Measurements from ENCODE around the gene FLT4.

FLT4 gene

DNA sequence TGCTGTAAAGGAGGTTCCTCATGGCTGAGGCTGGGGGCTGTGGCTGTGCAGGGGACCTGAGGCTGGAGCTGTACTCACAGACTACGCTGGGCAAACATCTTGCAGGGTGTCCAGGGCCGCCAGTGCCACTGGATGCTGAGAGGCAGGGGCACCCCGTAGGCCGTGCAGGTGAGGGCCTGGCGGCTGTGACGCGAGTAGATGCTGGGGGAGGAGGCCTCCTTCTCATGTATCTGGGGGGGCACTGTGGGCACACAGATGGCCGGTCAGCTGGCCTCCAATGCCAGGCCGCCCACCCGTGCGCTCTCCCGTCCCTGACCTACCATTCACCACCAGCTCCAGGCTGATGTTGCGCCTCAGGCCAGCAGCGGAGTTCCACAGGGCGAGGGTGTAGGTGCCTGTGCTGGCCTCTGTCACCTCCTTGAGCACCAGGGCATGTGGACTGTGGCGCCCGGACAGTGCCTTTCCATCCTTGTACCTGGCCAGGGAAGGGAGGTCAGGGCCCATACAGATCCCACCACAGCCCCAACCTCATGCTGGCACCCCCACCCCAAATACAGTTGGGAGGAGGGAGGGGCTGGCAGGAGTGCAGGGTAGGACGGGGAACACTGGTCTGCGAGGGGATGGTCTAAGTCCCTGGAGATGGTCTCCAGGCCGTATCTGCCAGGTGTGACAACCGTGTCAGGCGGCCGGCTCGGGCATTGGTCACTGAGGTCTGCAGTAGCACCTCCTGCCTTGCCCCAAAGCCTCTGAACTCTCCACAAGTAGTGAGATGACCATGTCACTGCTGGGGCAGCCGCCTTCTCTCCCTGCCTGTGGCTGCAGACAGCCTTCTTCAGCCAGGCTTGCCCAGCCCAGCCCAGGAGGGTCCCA lies 23.4 kb downstream of the FLT4 start:
- ATAC-seq (no peak), DNase-seq (no peak)

DNA sequence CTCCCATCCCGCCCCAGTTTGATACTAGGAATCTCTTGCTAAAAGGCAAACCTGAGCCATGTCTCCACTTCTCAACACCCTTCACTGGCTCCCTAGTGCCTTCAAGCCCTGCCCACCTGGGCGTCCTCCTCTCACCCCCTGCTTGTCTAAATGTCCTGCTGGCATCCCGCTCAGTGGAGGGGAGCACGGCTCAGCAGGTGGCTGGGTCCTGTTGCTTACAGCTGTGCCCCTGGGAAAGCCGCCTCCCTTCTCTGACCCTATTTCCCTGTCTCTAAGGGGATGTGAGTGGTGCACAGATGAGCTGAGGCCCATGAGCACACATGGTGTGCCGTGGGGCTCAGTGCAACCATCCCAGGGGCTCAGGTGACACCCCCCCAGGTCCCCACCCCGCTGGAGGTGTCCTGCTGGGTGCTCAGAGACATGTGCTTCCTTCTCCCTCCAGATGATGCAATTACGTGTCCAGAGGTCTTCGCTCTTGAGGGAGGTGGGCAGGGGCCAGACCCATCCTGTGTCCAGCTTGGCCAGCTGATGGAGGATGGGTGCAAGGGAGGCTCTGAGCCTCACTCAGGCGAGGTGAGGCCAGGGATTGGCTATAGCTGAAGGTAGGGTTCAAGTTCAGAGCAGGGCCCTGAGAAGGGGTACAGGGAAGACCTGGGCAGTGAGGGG lies 24.1 kb downstream of the FLT4 start:
- no peak for ATAC-seq
- DNase-seq: no peak

DNA sequence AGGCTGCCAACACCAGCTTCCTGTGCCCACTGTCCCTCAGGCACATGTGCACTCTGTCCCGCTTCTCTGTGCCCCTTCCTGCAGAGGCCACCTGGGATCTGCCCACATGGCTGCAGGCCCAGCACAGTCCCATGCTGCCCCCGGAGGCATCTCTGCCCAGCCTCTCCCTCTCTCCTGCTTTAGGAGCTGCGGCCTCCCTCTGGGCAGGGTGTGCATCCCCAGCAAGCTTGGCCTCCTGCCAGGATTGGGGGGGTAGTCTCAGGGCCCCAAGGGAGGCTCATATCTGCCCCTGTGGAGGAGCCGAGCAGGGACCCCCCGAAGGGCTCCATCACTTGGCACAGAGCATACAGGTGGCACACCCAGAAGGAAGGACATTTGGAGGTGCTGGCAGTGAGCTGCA lies 24.8 kb downstream of the FLT4 start:
- ATAC-seq (no peak), DNase-seq (no peak)

DNA sequence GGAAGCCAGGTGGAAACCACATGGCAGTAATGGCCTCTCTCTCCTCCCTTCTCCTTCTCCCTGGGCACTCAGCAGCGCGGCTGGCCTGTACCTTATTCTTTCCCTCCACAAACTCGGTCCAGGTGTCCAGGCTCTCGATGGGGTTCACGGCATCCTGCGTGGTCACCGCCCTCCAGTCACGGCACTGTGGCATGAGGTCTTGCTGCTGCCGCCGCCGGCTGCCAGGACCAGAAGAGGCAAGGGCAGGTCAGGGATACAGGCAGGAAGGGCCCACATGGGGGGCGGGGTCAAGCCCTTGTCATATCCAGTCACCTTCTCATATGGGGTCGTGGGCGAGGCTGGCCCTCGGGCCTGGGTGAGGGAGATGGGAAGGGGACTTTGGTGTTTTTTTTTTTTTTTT lies 25.6 kb downstream of the FLT4 start:
- ATAC-seq (no peak), DNase-seq (no peak)

DNA sequence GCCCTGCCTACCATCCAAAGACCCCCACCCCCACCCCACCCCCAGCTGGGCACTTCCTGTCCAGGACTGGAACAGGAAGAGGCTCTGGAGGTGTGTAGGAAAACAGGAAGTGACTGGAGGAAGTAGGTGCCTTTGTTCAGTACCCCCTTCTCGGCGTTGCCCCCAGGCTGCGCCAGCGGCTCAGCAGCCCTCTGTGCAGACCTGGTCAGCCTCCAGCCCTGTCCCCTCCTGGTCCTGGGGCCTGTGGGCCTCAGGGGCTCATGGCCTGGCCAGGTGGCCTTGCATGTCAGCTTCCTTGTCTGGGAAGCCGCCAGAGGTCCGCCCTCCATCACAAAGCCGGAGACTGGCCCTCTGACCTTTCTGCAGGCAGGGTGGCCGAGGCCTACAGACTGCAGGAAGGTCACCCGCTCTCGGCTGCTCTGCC lies 26.0 kb downstream of the FLT4 start:
- ATAC-seq (no peak), DNase-seq (no peak)

DNA sequence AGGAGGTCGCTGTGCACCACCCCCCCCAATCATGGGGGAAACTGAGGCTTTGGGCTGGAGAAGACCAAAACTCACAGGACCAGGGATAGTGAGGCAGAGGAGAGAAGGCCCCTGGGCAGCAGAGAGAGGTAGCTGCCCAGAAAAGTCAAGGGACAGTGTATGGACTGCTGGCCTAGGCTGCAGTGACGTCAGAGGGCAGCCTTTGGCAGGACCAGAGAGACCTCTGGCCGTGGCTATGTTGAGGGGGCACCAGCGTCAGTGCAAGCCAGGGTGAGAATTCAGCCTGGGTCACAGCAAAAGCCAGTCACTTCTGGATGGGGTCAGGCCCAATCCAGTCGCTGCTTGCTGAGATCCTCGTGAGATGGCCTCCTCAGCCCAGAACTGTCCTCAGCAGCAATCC lies 26.5 kb downstream of the FLT4 start:
- ATAC-seq: no peak
- DNase-seq: no peak

DNA sequence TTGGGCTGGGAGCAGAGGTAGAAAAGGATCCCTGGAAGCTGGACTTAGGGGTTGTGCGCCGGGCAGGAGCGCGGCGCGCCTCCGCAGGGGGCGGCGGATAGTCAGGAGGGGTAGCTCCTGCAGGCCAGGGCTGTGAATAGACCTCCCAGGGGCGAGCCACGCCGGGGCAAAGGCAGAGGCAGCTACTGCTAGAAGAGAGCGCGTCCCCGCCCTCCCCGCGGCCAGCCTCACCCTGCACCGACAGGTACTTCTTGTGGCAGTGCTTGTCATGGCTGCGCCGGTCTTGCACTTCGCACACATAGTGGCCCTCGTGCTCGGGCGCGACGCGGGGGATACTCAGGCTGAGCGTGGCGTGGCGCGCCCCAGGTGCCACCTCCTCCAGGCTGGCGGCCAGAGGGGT lies 28.1 kb downstream of the FLT4 start:
- ATAC-seq: no peak
- no peak for DNase-seq

DNA sequence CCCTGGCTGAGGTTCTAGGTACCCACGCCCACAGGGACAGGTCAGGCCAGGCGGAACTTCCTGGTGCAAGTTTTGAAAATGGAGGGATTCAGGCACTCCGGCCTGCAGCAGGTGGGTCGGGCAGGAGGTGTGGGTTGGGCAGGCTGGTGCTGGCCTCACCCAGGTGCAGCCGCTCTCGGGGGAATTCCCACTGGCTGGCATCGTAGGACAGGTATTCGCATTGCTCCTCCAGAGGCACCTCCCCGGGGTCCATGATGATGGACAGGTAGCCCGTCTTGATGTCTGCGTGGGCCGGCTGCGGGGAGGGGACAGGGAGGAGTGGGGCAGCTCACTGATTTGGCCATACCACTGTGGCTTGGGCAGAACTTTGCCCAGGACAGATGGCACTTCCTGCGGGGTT lies 29.4 kb downstream of the FLT4 start:
- ATAC-seq: no peak
- DNase-seq: no peak

DNA sequence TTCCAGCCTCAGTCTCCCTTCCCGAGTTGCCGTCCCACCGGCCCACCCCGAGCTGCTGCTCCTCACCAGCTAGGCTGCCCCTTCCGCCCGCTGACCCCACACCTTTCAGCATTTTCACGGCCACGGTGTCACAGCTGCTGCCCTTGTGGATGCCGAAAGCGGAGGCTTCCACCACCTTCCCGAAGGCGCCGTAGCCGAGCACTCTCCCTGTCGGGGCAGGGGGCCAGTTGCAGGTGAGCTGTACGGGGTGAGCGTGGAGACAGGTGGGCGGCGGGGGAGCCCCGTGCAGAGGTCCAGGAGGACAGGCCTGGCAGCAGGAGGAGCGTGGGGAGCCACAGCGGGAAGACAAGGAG lies 29.9 kb downstream of the FLT4 start:
- ATAC-seq: no peak
- no peak for DNase-seq

DNA sequence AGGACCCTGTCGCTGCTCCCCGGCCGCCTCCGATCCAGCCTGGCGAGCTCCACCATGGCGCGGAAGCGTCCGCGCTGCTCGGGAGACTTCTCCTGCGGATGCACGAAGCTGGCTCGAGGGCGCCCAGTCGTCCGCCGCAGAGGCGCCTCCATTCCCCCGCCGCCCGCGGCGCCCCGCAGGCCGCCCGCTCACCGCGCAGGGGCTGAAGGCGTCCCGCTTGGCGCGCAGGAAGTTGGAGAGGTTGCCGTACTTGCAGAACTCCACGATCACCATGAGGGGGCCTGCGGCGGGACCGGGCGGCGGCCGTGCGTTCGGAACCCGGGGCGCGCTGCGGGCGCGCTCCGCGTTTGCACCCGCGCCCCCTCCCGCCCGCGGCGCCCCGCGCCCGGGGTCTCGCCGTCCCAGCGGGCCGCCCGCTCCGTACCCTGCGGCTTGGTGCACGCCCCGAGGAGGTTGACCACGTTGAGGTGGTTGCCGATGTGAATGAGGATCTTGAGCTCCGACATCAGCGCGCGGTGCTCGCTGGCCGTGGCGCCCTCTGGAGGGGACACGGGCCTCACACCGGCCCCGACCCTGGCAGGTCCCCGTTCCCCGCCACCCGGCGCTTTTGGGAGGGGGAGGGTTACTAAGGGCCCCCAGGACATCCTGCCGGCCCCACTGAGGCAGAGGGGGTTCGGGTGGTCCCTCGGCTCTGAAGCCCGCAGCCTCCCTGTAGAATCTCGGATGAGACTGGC lies 30.4 kb downstream of the FLT4 start:
- peak; percentile 54 for DNase-seq
- peak; percentile 64 for ATAC-seq

DNA sequence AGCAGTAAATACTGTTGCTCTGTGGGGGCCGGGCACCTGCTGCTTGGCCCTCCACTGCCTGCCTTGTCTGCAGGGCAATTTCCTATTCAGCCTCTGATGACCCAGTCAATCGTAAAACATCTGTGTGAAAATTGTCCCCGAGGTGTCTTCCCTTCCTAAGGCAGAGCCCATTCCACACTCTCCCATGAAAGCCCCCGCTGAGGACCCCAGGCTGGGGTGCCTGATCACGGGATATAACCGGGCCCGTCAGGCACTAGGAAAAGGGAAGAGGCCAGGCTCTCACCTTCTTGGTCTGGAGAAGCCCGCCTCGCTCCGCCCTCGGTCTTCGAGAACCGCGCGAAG lies 30.9 kb downstream of the FLT4 start:
- ATAC-seq (no peak), DNase-seq (no peak)

DNA sequence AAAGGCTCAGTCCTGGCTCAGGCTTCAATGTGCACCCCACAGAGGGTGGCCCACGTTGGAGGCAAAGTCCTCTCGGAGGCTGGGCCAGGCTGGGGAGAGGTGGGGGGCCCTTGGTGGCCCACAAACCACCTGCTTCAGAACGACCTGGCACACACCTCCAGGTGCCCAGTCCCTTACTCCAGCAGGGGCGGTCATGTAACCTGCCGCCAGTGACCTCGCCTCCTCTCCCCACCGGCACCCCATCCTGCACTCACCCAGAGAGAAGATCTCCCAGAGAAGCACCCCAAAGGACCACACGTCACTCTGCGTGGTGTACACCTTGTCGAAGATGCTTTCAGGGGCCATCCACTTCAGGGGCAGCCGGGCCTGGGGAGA lies 35.6 kb downstream of the FLT4 start:
- ATAC-seq: no peak
- no peak for DNase-seq

DNA sequence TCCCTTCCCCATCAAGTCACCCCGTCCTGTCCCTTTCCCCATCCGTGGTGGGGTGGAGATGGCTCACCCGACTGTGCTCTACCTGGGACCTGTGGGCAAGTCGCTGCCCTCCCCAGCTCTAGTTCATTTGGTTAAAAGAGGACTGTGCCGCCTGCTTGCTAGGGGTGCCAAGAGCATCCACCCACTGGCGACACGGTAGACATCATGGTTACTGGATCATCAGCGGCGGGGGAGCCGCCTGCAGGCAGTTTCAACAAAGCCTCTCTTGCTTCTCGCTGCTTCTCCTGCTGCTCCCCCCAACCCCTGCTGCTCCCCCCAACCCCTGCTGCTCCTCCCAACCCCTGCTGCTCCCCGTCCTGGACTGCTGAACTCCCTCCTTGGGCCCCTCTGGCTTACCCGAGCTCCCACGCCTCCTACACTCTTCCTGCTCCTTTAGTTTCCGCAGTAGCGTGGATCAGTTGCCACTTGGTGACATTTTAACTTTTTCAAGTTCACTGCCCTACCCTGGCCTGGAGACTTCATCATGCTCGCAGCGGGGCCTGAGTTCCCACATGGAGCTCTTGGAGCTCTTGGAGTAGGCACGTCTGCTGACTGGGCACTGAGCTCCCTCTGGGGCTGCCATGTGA lies 36.1 kb downstream of the FLT4 start:
- no peak for DNase-seq
- no peak for ATAC-seq

DNA sequence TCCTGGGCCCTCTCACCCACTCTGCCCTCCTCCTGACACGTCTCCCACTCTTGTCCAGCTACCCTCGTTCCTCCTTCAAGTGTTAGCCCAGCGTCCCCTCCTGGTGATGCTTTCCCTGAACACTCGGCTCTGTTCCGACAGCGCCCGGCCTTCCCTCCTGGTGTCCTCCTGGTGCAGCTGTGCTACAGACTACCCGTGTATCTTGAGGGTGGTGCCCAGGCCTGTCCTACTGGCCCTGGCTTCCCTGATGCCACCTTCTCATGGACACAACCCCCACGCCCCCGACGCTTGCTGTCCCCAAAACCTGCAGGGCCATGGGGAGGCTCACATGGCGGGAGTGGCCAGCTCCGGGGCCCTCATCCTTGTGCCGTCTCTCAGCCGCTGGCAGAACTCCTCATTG lies 36.7 kb downstream of the FLT4 start:
- DNase-seq: no peak

DNA sequence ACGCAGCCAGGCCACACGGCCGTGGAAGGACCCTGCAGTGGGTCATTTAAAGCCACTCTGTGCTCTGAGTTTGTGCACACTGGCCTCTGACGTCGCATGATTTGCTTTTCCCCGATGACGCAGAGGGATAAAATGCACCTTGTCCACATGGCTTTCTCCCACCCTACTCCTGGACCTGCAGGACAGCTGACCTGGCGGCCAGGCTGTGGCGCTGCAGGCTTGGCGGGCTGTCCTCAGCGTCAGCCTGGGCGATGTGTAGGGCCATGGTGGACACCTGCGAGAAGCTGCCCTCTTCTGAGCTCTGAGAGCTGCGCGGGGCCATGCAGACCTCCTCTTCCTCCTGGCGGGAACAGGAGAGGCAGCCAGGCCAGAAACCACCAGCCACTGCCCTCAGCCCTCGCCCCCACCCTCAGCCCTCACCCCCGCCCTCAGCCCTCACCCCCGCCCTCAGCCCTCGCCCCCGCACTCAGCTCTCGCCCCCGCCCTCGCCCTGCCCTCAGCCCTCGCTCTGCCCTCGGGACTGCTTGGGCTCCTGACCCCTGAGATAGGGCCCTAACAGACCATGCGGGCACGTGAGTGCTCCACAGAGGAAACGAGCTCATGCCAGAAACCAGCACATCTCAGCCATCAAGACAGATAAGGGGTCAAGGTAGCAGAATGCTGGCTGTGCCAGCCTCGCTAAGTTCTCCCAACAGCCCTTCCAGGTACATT lies 38.1 kb downstream of the FLT4 start:
- ATAC-seq (no peak), DNase-seq (no peak)

More for the DNA sequence above, 36.7 kb downstream of the FLT4 start:
- ATAC-seq: no peak

DNA sequence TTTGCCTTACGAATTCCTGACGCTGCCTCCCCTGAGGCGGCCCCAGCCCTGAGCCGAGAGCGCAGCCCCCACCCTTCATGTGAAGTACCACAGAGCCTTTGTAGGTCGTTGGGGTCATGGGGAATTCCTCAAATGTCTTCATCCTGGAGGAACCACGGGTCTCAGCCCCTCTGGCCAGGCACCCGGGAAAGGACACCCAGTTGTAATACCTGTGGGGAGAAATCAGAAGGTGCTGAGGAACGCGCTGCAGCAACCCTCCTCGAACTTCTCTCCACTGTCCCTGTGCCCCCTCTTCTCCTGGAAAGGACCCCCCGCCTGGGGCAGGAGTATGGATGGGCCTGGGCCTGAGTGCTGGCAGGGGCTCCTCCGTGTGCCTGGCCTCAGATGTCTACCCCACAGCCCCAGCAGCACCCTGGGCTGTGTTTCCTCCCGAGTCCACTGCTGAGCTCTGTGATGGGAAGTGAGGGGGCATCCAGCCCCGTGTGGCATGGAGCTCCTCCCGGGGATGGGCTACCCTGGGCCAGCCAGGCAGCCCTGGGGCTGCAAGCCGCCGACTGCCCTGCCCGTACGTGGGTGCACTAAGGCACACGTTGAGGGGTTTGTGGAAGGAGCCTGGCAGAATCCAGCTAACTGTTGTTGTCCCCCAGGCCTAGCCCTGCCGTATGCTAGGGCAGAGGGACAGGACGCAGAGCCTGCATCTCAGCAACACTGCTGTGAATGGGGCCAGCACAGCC lies 39.4 kb downstream of the FLT4 start:
- DNase-seq (no peak), ATAC-seq (no peak)

DNA sequence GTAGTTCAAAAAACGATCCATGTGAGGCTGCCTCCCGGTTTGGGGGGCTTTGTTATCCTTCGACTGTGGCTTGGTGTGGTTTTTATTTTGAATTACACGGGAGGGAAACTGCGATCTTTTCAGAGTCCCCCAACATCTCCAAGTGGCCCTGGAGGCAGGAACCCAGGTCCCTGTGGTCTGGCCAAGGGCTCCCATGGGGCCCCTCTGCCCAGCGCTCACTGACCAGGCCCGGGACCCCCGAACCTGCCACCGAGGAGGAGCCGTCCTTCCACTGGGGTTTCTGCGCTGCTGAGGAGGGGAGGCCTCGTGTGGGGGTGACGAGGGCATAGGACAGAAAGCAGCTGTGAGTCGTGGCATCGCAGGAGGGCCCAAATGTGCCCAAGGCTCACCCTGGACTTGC lies 40.0 kb downstream of the FLT4 start:
- no peak for ATAC-seq
- DNase-seq: no peak

DNA sequence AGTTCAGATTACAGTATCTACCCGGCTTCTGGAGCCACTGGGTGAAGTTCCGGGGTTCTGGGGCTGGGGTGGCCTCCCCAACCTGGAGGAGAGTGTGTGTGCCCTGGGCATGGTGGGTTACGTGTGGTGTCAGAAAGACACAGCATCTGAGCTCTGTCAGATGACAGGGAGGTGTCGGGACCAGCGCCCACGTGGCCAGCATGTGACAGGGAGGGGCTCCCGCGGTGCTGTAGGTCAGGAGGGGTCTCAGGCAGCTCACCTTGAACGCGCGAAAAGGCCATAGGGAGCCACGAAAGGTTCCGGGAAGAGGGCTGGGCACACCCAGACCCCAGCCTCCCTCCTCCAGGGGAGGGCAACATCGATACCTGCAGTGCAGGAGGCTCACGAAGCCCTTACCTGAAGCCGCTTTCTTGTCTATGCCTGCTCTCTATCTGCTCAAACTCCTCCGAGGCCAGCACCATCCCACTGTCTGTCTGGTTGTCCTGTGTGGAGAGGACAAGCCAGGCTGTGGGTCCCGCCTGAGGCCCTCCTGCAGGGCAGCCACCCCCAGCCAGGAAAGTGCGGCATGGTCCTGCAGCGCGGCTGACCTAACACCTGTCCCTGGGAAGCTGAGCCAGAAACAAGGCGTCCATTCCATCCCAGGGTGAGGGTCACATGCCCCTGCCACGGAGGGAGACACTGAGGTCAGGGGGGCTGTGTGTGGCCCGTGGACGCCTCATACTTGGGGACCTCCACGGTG lies 40.7 kb downstream of the FLT4 start:
- DNase-seq: no peak
- ATAC-seq: no peak

DNA sequence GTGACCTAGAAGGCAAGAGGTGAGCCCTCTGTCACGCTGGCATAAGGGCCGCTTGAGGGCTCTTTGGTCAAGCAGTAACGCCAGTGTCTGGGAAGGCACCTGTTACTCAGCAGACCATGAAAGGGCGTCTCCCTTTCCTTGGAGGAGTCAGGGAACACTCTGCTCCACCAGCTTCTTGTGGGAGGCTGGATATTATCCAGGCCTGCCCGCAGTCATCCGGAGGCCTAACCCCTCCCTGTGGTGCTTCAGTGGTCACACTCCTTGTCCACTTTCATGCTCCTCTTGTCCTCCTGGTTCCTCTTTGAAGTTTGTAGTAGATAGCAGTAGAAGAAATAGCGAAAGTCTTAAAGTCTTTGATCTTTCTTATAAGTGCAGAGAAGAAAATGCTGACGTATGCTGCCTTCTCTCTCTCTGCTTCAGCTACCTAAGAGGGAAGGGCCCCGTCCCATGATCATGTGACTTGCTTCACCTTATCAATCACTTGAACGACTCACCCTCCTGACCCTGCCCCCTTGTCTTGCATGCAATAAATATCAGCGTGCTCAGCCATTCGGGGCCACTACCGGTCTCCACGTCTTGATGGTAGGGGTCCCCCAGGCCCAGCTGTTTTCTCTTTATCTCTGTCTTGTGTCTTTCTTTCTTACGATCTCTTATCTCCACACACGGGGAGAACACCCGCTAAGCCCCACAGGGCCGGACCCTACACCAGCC lies 41.4 kb downstream of the FLT4 start:
- no peak for DNase-seq
- no peak for ATAC-seq

DNA sequence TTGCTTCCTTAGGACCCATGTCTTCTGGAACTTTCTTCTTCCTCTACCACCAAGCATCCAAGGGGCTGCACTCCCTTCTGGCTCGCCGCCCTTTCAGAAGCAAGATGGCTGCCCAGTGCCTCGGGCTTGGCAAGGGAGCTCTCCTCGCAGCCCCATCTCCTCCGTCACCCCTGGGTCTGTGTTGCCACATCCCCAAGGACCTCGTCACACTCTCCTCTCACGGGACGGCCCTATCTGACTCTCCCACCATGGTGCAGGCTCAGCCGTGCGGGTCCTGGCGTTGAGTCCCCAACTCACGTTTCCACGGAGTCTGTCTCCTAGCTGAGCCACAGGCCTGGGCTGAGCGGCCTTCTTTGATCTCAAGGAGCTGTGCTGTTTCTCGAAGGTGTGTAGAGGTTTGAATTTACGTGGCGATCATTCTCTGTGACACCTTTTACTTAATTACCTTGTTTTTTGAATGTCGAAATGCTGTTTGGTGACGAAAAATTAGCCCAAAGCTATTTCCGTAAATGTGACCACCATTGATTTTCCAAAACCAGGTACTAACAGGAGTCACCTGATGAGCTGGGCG lies 43.1 kb downstream of the FLT4 start:
- no peak for ATAC-seq
- DNase-seq: no peak

Data from stimulated activated naive CD8-positive, alpha-beta T cell treated with anti-CD3 and anti-CD28 coated beads, Interleukin-15, Interleukin-2, amounts not matched to agents 100 U/mL and 50 U/mL, for 24 hours (primary cell).